Myocyte (in vitro differentiated cells): Measurements from ENCODE around the gene ZNF260. TPM values are rescaled to one million over a fixed set of nuclear protein-coding genes. Genes with fewer than 3 reads are reported as not detected.

ENCODE experiments used
- DNase-seq: peaks from one replicate; pipeline ENCODE4 v3.0.0-alpha.2; 2012; ENCODE audit warnings: low read depth
- polyA plus RNA-seq: library from polyadenylated mRNA; unstranded; fragments of >200 nt; gene quantifications from one replicate; pipeline ENCODE4 v1.2.1, GENCODE V29; 2012; ENCODE audit warnings: missing spikeins
- total RNA-seq: library from RNA; depleted of rRNA; stranded (reverse); fragments of >200 nt; gene quantifications from 2 replicates; pipeline ENCODE4 v1.2.3, GENCODE V29; 2014

The ZNF260 gene
- 15.1 and 15.2 TPM in 2 replicates for total RNA-seq
- 6.9 TPM for polyA plus RNA-seq

- DNase-seq: peak; percentile 99
Observed at GRCh38 chr19:36528194-36528920, at the start of gene ZNF260. ZNF260 (minus strand) TSS chr19:36528271; CDS start chr19:36515238, 13,033 bp downstream.

- DNase-seq: no peak
Observed at GRCh38 chr19:36577271-36577996, 49.4 kb upstream of the ZNF260 start.

DNA sequence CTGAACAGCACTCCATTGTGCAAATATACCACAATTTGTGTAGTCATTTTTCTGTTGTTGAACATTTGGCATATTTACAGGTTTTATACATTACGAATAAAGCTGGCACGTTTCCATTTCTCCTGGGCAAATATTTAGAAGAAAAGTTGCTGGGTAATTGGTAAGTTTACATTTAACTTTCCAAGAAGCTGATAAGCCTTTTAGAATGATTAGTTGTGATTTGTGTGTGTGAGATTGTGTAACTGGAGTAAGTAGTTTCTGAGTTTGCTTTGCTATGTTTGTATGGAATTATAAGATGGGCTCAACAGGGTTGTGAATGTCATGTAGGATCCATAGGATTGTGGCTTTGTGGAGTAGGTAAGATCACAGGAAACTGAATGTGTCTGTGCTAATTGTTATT lies 46.7 kb upstream of the ZNF260 start:
- DNase-seq: no peak

DNA sequence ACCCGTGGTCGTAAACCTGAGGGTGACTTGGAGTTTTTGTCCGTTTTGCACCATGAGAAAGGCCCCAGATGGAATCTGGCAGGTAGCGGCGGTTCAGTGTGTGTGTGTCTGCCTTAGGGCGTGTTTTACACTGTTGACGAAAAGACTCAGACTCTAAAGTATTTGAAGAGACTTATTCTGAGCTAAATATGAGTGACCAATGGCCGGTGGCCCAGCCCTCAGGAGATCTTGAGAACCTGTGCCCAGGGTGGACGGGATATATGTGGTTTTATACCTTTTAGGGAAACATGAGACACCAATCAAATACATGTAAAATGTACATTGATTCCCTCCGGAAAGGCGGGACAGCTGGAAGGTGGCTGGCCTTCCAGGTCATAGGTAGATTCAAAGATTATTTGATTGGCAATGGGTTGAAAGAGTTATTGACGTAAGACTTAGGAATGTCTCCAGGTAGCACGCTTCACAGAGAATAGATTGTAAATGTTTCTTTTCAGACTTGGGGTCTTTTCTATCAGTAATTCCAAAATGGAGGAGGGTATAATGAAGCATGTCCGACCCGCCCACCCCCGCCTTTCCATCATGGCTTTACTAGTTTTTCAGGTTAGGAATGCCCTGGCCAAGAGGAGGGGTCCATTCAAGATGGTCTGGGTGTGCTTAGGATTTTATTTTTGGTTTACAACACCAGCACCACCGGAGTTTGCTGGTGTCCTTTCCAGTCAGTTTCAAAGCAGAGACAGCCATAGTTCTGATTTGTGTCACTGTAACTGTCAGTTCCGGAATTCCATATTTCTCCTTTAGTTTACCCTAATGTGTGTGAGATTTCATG lies 46.0 kb upstream of the ZNF260 start:
- DNase-seq: peak; percentile 22

GRCh38 chr19:36573020-36573894 lies 45.2 kb upstream of the ZNF260 start, which contains the start of gene ZNF529:
ZNF529 (minus strand) TSS chr19:36573292; CDS start chr19:36572346, 946 bp downstream.
- DNase-seq: peak; percentile 94

- DNase-seq: no peak
Observed at GRCh38 chr19:36572593-36573019, 44.5 kb upstream of the ZNF260 start.

GRCh38 chr19:36564391-36564790 lies 36.3 kb upstream of the ZNF260 start:
- DNase-seq: no peak

GRCh38 chr19:36547001-36547732 lies 19.1 kb upstream of the ZNF260 start:
- DNase-seq: peak; percentile 11

- peak; percentile 3 for DNase-seq
Observed at GRCh38 chr19:36528921-36529518, 949 bp upstream of the ZNF260 start.

DNA sequence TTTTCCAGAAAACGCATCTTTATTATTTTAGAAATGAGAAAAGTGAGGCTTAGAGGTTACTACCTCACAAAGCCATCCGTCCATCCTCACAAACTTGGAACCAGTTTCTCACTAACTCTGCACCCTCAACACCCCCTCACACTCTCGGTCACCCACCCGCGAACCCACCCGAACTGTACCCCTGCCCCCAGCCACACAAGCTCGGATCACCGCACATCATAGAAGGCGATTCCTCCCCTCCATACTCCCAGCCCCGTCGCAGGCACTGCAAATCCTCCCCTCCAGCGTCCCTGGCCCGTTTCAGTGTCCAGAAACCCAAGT lies 238 bp downstream of the ZNF260 start:
- DNase-seq: no peak

GRCh38 chr19:36527341-36527740 lies 730 bp downstream of the ZNF260 start:
- peak; percentile 16 for DNase-seq

DNA sequence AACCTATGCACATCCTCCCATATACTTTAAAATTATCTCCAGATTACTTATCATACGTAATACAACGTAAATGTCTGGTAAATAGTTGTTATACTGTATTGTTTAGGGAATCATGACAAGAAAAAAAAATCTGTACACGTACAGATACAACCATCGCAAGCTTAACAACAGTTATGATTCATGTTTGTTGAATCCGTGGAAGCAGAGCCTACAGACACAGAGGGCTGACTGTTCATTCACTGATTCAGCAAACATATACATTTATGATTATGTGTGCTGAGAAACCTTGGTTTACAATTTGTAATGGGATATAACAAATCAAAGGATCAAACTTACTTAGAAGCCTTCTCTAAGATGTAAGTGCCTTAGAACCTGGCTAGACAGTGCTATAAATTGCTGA lies 1.5 kb downstream of the ZNF260 start:
- DNase-seq: no peak

- no peak for DNase-seq
Observed at GRCh38 chr19:36524617-36525016, 3.5 kb downstream of the ZNF260 start.

GRCh38 chr19:36514012-36514612 lies 14.0 kb downstream of the ZNF260 start:
- no peak for DNase-seq

- no peak for DNase-seq
Observed at GRCh38 chr19:36508325-36508724, 19.7 kb downstream of the ZNF260 start.

DNA sequence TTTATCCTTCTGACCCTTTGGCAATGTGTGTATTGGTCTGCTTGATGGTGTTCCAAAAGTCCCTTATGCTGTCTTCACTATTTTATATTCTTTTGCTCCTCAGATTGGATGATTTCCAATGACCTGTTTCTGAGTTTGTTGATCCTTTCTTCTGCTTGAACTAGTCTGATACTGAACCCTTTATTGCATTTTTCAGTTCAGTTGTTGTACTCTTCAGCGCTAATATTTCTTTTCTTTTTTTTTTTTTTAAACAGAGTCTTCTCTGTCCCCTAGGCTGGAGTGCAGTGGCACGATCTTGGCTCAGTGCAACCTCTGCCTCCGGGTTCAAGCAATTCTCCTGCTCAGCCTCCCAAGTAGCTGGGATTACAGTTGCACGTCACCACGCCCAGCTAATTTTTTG lies 26.1 kb downstream of the ZNF260 start:
- no peak for DNase-seq

GRCh38 chr19:36497001-36497400 lies 31.1 kb downstream of the ZNF260 start:
- no peak for DNase-seq

DNA sequence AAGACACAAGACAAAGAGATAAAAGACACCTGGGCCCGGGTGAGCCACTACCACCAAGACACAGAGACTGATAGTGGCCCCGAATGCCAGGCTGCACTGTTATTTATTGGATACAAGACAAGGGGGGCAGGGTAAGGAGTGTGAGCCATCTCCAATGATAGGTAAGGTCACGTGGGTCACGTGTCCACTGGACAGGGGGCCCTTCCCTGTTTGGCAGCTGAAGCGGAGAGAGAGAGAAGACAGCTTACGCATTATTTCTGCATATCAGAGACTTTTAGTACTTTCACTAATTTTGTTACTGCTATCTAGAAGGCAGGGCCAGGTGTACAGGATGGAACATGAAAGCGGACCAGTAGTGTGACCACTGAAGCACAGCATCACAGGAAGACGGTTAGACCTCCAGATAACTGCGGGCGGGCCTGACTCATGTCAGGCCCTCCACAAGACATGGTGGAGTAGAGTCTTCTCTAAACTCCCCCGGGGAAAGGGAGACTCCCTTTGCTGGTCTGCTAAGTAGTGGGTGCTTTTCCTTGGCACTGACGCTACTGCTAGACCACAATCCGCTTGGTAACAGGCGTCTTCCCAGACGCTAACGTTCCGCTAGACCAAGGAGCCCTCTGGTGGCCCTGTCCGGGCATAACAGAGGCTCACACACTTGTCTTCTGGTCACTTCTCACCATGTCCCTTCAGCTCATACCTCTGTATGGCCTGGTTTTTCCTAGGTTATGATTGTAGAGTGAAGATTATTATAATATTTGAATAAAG lies 35.2 kb downstream of the ZNF260 start:
- peak; percentile 41 for DNase-seq
